Measurements from ENCODE around the gene CAD.

The CAD gene

GRCh38 chr2:27280826-27281225 lies 63.7 kb downstream of the CAD start:
- no peak overlapping the region for H3K4me3 ChIP-seq (ENCODE audit: low read length)
- no peak for DNase-seq (ENCODE audit: low read depth)
- no peak for TF ChIP-seq CTCF (IDR thresholded peaks at IDR 0.05; ENCODE audit: insufficient read depth, low read depth, low read length, missing control alignments)

- DNase-seq (ENCODE audit: low read depth), result no peak
- H3K4me3 ChIP-seq (ENCODE audit: low read length), result no peak overlapping the region
- TF ChIP-seq CTCF (IDR thresholded peaks at IDR 0.05; ENCODE audit: insufficient read depth, low read depth, low read length, missing control alignments), result no peak
These were observed 64.3 kb downstream of the CAD start for GRCh38 chr2:27281442-27281841.

GRCh38 chr2:27281855-27282559 lies 64.8 kb downstream of the CAD start, which contains the start of gene TRIM54:
TRIM54 (plus strand) TSS chr2:27282429; CDS start chr2:27282732, 303 bp downstream.
- H3K4me3 ChIP-seq (ENCODE audit: low read length), result no peak within 1 kb of the TSS
- TF ChIP-seq CTCF (IDR thresholded peaks at IDR 0.05; ENCODE audit: insufficient read depth, low read depth, low read length, missing control alignments), result no peak
- DNase-seq (ENCODE audit: low read depth), result no peak

GRCh38 chr2:27282892-27283291 lies 65.7 kb downstream of the CAD start:
- TF ChIP-seq CTCF (IDR thresholded peaks at IDR 0.05; ENCODE audit: insufficient read depth, low read depth, low read length, missing control alignments), result no peak
- DNase-seq (ENCODE audit: low read depth), result peak; percentile 23
- no peak overlapping the region for H3K4me3 ChIP-seq (ENCODE audit: low read length)

GRCh38 chr2:27284996-27285395 lies 67.8 kb downstream of the CAD start:
- no peak for TF ChIP-seq CTCF (IDR thresholded peaks at IDR 0.05; ENCODE audit: insufficient read depth, low read depth, low read length, missing control alignments)
- DNase-seq (ENCODE audit: low read depth), result no peak
- H3K4me3 ChIP-seq (ENCODE audit: low read length), result no peak overlapping the region

GRCh38 chr2:27285481-27285880 lies 68.3 kb downstream of the CAD start:
- no peak overlapping the region for H3K4me3 ChIP-seq (ENCODE audit: low read length)
- no peak for TF ChIP-seq CTCF (IDR thresholded peaks at IDR 0.05; ENCODE audit: insufficient read depth, low read depth, low read length, missing control alignments)
- DNase-seq (ENCODE audit: low read depth), result no peak

- H3K4me3 ChIP-seq (ENCODE audit: low read length), result no peak overlapping the region
- DNase-seq (ENCODE audit: low read depth), result no peak
- TF ChIP-seq CTCF (IDR thresholded peaks at IDR 0.05; ENCODE audit: insufficient read depth, low read depth, low read length, missing control alignments), result no peak
These were observed 71.4 kb downstream of the CAD start for GRCh38 chr2:27288610-27289009.
